Erythroblast (primary cell): ENCODE results near the gene KCNS1.

Source experiments
- GATA1 ChIP-seq: IDR thresholded peaks from 2 replicates; pipeline ENCODE4 v1.6.1; 2011; ENCODE audit warnings: low read depth, mild to moderate bottlenecking, control low read depth, low read length, moderate library complexity
- POLR2A ChIP-seq: IDR thresholded peaks from 2 replicates; pipeline ENCODE4 v1.6.1; 2011; ENCODE audit warnings: mild to moderate bottlenecking, low read length

- TF ChIP-seq POLR2A (no peak), GATA1 (no peak)
These were observed 31.7 kb downstream of the KCNS1 start for GRCh38 chr20:45069261-45069660.
